T-helper 22 cell (primary cell): ENCODE measurements around the gene PRCC.
A peak's percentile ranks its signal among the peaks of the same experiment; 100 is the strongest.
"Not testable (repeated sequence)": the region's sequence is repeated elsewhere in the genome, so short reads cannot be mapped to it uniquely, and the experiment has no call there.

Source experiments
- DNase-seq: peaks from one replicate; pipeline ENCODE4 v3.0.0-alpha.2; 2020; ENCODE audit warnings: low read depth

Gene PRCC

DNA sequence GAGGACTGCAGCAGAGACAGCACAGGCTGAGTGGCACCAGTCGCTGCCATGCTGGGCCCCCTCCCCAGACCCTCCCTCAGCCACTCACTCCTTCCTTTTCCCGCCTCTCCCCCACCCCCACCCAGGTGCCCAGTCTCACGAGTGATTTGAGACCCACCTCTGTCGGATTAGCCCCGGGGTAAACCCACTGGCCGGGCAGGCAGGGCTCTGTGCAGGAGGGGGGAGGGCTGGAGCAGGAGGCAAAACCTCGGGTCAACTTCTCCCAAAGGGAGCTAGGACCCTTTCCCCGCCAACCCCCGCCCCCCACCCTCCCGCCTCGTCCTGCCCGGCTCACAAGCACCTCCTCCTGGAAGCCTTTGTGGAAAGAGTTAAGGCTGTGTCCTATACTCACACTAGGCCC is 23.0 kb upstream of the PRCC start:
- no peak for DNase-seq

DNA sequence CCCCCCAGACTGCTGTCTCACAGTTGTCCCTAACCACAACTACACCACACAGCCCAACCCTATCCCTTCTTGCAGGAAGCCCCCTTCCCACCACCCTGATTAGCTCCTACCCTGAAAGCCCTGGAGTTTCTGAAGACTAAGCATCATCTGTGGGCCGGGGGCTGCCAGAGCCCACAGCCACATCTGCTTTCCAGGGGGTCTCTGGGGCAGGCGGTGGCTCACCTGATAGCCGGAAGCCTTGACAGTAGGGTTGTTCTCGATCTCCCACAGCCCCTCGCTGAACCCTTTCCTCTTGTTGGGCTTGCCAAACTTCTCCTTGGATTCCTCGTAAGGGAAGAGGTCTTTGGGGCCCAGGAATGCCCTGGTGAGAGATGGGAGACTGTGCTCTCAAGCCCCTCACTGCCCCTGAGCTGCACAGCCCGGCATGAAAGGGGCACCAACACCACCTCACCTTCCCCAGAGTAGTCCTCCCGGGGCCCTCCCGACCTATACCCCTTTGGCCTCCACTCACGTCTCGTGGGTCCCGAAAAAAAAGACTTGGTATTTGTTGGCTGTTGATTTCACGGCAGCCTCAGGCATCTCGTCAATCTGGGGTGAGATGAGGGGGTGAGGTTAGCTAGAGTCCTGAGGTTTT is 22.4 kb upstream of the PRCC start:
- no peak for DNase-seq

DNA sequence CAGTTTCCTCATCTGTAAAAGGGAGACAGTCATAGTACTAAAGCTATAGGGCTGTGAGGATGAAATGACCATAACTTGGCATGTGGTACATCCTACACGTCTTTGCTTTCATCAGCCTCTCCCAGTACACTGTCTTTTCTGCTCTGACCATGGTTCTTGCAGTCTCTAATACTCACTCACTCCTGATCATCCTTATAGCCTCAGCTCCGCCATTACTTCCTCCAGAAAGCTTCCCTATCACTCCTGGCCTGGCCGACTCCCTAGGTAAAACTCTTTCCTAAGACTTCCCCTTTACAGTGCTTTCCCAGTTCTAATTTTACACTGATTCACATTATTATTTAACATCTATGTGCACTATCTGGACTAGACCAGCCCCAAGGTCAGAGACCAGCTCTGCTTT is 21.5 kb upstream of the PRCC start:
- no peak for DNase-seq

DNA sequence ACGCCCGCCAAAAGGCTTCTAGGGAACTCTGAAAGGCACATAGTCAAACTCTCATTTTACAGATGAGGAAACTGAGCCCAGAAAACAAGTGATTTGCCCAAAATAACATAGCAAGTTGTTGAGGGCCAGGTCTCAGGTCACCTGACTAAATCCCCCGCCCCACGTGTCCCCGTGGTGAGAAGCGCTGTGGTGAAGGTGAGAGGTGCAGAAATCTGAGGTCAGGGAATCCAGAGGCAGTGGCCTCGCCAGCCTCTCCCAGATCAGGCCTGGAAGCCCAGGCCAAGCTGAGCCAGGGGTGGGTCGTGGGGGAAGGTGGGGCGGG is 21.0 kb upstream of the PRCC start:
- no peak for DNase-seq

DNA sequence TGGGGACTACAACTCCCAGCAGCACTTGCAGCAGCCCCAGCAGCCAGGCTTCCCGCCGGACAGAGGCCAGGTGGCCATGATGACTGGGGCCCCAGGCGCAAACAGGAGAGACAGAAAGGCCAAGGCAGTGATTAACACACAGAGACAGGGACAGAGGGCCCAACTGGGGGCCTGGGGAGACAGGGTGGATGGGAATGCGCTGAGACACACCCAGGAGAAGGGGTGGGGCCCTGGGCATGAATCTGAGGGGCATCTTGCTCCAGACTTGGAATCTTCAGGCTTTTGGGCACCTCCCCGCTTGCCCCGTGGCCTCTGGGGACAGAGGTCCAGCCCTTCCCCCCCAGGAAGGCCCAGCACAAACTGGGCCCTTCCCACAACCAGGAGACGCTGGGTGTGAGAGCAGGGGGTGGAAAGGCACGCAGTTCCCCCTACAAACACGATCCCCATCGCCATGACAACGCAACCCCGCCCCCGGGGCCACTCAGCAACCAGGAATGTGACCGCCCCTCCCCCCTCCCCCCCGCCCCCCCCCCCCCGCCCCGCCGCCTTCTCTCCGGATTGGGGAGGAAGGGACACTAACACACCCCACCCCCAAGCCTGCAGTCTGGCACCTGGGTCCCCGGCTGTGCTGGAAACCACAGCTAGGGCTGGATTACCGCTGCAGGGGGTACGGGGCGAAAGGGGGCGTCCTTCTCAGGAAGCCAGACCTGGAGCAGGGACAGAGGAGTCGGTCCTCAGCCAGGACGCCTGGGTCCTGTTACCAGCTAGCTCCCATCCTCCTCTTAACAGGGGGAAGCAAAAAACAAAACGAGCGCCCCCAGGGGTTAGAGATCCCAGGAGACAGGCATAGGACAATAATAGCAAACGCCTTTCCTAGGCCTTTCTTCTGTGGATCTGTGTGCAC is 20.4 kb upstream of the PRCC start:
- DNase-seq = peak; percentile 60

DNA sequence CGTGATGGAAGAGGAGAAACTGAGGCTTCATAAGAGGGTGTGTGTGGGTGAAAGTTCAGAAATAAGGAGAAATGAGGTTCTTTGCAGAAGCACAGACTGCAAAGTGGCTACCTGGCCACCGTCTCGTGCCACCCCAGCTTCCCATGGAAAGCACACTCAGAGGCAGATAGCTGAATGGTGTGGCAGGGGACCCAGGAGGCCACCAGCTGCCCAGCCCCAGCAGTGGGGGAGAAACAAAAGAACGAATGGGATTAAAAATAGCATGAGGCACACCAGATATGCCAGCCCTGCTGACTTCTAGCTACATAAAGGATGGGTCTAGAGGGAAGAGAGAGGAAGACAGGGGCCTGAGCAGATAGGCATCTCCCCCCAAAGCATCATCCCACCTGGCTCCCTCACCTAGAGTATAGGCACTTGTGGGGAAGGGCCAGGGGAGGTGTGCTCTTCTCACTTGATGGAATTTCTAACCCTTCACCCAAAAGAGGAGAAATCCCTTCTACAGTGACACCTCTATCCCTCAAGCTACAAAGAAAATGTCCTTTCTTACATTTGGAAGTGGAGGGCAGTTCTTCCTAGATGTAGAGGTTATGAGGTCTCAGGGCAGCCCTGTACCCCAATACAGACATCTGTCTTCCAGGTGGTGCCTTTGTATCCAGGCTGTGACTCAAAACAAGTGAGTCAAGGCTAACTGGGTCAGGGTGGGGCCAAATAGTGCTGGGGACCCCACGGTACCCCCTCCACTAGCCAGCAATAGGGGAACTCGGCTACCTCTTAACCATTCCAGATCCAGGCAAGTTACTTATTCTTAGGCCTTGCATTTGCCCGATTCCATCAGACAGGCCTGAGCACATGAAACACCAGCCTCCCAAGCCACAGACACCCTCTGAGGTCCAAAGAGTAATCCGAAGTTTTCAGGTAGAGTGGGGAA is 19.3 kb upstream of the PRCC start:
- DNase-seq = no peak

DNA sequence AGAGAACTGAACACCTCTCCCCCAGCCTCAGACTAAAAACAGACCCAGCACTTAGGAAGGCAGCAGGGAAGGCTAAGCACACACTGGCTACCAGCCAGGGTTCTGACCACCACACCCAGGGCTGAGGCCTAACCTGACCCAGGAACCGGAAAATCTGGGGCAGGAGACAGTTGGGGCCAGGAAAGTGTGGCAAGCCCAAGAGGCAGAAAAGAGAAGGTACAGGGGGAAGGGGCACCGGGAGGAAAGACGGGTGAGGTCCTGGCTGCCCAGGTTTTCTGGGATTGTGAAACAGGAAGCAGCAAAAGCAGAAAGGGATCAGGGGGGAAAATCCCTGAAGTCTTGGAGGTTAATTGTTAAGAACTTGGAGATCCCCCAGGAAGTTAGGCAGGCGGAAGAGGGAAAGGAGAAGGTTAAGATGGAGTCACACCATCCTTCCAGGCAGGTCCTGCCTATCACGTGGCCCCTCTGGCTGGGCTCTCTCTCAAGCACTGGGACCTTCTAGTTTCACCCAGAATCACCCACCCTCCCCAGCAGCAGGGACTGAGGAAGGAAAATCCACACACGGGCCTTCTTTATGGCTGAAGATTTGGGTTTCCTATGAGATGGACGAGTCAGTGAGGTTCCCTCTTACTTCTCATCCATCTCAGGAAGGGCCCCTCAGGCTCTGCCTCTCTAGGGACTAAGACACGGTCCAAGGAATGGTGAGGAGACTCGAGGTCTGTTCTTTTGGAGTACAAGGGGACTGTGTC is 18.5 kb upstream of the PRCC start:
- DNase-seq = no peak

DNA sequence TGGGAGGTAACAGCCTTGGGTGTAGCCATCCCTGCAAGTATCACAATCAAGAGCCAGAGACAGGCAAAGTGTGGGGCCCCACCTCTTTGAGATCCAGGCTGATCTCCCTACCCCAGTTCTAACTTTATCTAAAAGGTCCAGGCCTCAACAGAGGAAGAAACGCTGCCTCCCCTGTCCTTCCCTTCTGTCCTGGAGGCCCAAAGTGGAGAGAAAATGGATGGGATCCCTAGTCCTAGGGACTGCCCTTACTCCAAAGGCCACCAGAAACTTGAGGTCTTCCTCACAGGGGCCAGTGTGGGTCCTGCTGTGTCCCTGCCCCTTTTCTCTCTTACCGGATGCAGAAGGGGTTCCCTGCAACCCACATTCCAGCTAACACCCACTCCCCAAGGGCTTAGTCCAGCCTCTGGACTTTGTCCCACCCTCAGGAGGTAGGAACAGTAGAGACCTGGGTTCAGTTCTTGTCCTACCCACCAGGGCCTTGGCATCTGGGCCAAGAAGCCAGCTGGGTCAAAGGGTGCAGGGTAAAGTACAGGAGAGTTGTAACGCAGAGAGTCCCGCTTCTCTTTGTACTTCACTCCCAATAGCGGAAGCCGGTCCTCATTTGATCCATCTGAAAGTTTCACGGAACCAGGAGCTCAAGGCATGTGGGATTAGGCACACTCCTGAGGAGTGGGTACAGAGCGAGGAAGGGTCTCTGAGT is 17.8 kb upstream of the PRCC start:
- no peak for DNase-seq

DNA sequence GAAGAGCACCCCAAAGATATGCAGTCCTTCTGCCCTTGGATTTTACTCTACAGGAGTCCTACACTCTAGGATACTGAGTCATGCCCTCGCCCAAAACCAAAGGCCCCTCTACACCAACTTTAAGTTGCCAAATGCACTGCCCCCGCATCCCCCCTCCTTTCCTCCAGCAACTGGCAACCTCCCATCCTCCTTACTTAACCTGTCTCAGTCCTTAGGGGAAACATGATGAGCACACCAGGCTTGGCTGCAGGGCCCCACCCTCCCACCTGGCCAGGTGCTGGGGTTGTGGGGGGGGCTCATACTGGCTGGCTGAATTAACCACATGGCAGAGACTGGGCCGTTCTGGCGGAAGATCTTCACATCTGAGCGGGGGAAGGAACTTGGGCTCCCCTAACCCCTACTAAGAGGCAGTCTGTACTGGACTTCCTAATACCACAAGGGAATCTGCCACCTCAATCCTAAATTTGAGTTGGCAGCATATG is 17.1 kb upstream of the PRCC start:
- no peak for DNase-seq

DNA sequence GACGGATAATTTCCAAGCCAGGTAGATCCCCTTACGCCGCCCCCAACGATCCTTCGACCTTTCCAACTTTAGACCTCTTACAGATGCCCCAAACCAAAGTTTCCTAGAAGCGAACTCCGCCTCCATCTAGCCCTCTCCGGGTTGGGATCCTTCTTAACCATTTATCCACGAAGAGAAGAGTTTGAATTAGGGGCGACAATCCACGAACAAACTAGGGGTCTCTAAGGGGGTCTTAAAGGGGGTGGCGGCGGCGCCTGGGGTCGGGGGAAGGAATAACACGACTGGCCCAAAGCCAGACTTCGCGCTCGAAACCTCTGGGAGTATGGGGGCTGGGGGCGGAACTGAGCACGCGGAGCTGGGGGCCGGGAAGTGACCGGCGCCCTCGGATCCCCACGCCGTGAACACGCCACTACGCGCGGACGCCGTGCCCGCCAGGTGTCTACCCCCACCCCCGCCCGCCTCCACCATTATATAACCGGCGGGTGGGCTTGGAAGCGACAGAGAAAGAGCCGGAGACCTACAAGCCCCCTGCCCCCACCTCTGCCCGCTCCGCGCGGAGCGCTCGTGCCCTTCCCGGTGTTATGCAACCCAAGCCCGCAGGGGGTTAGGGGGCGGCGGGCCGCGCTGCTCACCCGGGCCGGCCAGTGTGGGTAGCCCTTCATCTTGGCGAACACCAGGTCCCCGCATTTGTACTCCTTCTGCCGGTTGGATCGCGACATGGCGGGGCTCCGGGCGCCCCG is 16.5 kb upstream of the PRCC start:
- no peak for DNase-seq

DNA sequence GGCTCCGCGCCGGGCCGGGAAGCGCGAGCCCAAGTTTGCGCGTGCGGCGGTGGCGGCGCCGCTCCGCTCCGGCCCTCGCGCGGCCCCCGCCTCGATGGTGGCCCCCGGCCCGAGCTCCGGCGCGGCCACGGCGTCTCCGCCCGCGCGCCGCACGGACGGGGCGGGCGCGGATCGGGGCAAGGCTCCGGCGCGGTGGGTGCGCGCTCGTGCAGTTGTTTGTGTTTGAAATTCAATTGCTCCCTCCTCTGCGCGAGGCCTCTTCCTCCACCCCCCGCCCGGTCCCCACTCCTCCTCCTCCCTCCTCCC is 15.9 kb upstream of the PRCC start, which contains the start of gene HDGF:
Gene HDGF (minus strand): TSS at position 225 of the 306 bp plus-strand sequence. CDS start 246 bp downstream, outside the sequence.
- no peak for DNase-seq

DNA sequence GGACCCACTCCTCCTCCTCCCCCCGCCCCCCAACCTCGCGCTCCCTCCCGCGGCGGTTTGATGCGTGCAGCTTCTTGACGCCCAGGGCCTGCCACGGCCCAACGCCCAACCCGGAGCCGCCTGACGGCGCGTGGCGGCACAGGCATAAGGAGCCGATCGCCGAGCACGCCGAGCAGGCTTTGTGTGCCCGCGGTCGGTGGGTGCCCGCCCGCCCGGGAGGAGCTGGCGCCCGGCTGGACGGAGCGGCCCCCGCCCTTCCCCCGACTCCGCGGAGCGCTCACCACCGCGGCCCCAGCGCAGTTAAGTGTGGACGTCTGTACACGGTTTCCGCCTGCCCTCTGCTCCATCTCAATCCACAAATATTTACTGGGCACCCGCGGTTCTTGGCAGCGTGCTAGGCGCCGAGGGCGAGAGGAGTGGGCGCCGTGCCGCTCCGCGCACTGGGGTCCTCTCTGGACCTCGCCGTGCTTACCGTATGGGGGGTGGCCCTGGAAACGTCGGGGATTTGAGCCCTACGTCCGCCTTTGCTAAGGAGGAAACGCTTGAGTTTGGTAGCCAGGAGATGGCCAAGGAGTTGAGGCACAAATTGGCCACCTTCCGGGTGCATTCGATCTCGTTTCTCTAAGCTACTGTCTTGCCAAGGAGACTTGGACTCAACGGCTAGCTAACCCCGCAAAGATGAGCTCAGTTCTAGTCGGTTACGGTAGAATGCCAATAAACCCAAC is 15.4 kb upstream of the PRCC start:
- DNase-seq = peak; percentile 98

DNA sequence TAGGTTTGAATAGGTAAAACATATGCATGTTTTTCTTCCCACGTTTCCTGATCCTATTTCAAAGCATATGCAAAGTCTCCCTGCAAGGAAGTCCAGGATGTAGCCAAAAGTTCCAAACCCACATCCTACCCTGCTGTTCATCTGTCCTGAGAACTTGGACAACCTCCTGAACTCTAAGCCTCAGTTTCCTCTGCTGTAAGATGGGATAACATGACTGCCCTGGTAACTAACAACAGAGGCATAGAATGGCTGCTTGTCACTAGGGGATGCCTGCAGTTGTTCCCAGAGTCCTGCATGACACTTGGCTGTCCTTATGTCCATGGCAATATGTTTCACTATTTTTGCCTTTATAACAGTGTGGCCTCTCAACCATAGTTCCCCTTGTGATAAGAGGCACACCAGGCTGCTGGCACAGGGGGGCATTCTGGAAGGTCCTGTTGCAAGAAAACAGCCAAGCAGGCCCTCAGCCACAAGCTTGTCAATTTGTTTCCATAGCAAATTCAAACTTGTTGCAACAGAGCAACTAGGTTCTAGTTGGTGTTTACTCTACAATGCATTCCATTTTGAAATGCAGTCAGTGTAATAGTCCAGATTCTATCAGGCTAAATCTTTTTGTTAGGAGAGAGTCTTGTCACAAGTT is 14.4 kb upstream of the PRCC start:
- no peak for DNase-seq

DNA sequence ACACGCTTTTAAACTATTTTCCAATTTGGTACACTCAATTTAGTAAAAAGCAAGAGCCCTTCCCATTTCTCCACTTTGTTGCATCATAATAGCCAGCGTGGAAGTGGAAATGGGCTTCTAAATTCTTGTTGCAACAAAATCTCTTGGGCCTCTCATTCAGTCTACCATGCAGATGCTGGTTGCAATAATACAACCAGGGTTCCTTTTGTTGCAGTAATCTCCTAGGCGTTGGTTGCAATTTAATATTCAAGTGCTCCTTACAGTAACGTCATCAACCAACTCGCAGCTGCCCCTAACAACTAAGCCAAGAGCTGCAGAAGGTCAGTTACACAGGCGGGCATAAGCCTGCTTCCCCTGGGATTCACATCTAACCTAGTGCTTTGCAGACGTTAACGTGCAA is 13.1 kb upstream of the PRCC start:
- no peak for DNase-seq

DNA sequence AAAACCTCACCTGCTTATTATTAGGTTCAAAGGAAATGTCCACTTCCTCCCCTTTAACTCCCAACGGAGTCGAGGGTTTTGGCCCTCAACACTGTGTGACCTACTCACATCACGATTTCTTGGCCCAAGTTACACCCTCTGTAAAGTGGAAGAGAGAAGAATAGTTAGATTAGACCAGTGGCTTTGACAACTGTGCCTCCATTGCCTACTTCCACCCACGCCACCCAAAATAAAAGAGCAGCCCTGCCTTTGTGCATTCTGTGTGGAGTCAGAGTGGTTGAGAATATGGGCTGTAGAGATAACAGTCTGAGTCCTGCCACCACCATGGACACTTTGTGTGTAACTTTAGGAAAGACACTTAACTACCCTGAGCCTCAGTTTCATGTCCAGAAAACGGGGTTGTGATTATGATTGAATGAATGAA is 11.8 kb upstream of the PRCC start:
- no peak for DNase-seq

DNA sequence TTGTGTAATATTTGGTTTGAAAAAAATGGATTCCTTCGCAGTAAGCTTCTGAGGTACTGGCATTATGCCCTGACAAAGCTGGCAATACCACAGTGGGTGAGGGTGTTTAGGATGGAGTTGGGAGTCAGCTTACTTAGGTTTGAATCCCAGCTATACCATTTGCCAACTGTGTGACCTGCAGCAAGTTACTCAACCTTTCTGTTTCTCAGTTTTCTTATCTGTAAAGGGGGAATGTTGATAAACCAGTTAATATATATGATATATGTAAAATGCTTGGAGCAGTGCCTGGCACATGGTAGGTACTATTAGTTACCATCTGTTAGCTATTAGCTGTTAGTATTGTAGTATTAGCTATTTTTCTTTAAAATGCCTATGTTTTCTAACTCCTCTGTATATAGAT is 11.0 kb upstream of the PRCC start:
- DNase-seq = no peak

DNA sequence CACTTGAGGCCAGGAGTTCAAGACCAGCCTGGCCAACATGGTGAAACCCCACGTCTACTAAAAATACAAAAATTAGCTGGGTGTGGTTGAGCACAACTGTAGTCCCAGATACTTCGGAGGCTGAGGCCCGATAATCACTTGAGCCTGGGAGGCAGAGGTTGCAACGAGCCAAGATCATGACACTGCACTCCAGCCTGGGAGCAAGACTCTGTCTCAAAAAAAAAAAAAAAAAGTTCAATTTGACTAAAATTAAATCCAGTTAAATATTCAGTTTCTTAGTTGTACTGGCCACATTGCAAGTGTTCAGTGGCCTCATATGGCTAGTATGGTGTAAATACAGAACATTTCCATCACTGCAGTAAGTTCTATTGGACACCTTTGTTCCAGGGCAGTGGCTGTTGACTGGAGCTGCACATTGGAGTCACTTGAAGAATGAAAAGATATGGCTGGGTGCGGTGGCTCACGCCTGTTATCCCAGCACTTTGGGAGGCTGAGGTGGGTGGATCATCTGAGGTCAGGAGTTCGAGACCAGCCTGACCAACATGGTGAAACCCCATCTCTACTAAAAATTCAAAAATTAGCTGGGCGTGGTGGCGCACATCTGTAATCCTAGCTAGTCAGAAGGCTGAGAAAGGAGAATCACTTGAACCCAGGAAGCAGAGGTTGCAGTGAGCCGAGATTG is 9.6 kb upstream of the PRCC start:
- DNase-seq = not testable (repeated sequence)

DNA sequence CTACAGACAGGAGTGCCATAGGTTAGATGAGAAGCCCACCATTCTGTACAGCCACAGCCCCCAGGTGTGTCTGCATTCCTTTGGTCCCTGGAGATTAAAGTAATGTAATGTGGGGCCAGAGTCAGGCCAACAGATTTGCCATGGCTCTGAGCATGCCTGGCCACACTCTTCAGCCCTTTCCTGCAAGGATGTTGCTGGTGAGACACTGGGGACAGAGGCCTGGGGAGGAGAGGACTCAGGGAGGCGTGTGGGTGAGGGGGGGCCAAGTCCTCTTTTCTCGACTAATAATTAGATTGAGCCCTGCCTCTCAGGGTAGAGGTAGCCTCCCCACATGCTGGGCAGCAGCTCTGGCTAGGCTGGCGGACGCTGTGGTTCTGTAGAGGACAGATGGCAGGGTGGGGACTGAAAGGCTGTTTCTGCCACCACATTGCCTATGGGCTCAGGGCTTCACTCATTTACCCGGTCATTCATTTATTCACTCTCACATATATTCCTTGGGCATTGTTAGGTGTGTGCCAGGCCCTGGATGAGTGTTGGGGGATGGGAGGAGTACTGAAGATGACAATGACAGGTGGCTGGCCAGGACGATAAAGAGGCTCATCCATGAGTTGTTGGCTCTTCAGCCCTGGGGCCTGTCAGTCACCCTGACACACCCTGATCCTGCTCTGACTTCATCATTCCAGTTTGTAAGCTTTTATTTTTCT is 7.1 kb upstream of the PRCC start:
- DNase-seq = no peak
